Liver (tissue), 9 donors: ENCODE results near the gene RASGRF1. TPM values are rescaled to one million over a fixed set of nuclear protein-coding genes. Genes with fewer than 3 reads are reported as not detected.
A peak's percentile ranks its signal among the peaks of the same experiment; 100 is the strongest.

Experiments used
- DNase-seq: peaks from one replicate; pipeline ENCODE4 v3.0.0-alpha.2; 2017; ENCODE audit warnings: low spot score
- H3K27ac ChIP-seq, 2 donors: one replicate each; pipeline ENCODE4 v1.7.0; 2013; ENCODE audit warnings: inconsistent platforms in 2 of 2, low read length in 2 of 2, control low read depth in 1 of 2, low read depth in 1 of 2, mild to moderate bottlenecking in 1 of 2
- H3K27me3 ChIP-seq, 4 donors: one replicate each; pipeline versions ENCODE4 v1.6.1 to v1.7.0; 2013; ENCODE audit warnings: low read length in 3 of 4, inconsistent platforms in 1 of 4, mild to moderate bottlenecking in 1 of 4, moderate library complexity in 1 of 4; ENCODE audit not compliant: control insufficient read depth in 4 of 4, insufficient read depth in 4 of 4
- H3K36me3 ChIP-seq, 4 donors: one replicate each; pipeline versions ENCODE4 v1.6.1 to v1.7.0; 2013; ENCODE audit warnings: low read length in 3 of 4, mild to moderate bottlenecking in 3 of 4, low read depth in 1 of 4, moderate library complexity in 1 of 4; ENCODE audit not compliant: control insufficient read depth in 4 of 4, insufficient read depth in 3 of 4
- H3K4me1 ChIP-seq, 4 donors: one replicate each; pipeline versions ENCODE4 v1.6.1 to v1.7.0; 2013; ENCODE audit warnings: low read length in 3 of 4, mild to moderate bottlenecking in 3 of 4, moderate library complexity in 1 of 4; ENCODE audit not compliant: control insufficient read depth in 4 of 4, insufficient read depth in 4 of 4
- H3K4me3 ChIP-seq, 3 donors: one replicate each; pipeline versions ENCODE4 v1.6.1 to v1.7.0; 2013; ENCODE audit warnings: low read length in 3 of 3, control low read depth in 1 of 3, low read depth in 1 of 3, mild to moderate bottlenecking in 1 of 3
- H3K9ac ChIP-seq, 2 donors: one replicate each; pipeline ENCODE4 v1.7.0; 2013; ENCODE audit warnings: low read length in 2 of 2, mild to moderate bottlenecking in 2 of 2, moderate library complexity in 2 of 2, control low read depth in 1 of 2, low read depth in 1 of 2
- H3K9me3 ChIP-seq, 4 donors: one replicate each; pipeline versions ENCODE4 v1.6.1 to v1.7.0; 2013; ENCODE audit warnings: low read length in 3 of 4; ENCODE audit not compliant: control insufficient read depth in 4 of 4
- EGR1 ChIP-seq, 2 donors: IDR thresholded peaks; 2 replicates each; pipeline ENCODE4 v1.6.1; 2016 to 2018; ENCODE audit warnings: antibody characterized with exemption in 2 of 2, low read depth in 2 of 2
- FOXA1 ChIP-seq: IDR thresholded peaks from 2 replicates; pipeline ENCODE4 v1.6.1; 2016; ENCODE audit warnings: antibody characterized with exemption
- FOXA2 ChIP-seq: IDR thresholded peaks from 2 replicates; pipeline ENCODE4 v1.6.1; 2016; ENCODE audit warnings: antibody characterized with exemption
- GABPA ChIP-seq, 2 donors: IDR thresholded peaks in 1 of 2; conservative IDR thresholded peaks in 1 of 2; 2 replicates each; pipeline ENCODE4 v1.6.1; 2016; ENCODE audit warnings: antibody characterized with exemption in 2 of 2, mild to moderate bottlenecking in 1 of 2, moderate library complexity in 1 of 2
- HNF4A ChIP-seq, 2 donors: conservative IDR thresholded peaks; 2 replicates each; pipeline ENCODE4 v1.6.1; 2016; ENCODE audit warnings: antibody characterized with exemption in 2 of 2, mild to moderate bottlenecking in 2 of 2
- HNF4G ChIP-seq: IDR thresholded peaks from 2 replicates; pipeline ENCODE4 v1.6.1; 2016; ENCODE audit warnings: antibody characterized with exemption
- JUND ChIP-seq, 2 donors: IDR thresholded peaks; 2 replicates each; pipeline ENCODE4 v1.6.1; 2016; ENCODE audit warnings: antibody characterized with exemption in 2 of 2
- NR2F2 ChIP-seq: IDR thresholded peaks from 2 replicates; pipeline ENCODE4 v1.6.1; 2016; ENCODE audit warnings: antibody characterized with exemption
- RAD21 ChIP-seq, 2 donors: IDR thresholded peaks; 2 replicates each; pipeline ENCODE4 v1.6.1; 2016; ENCODE audit warnings: antibody characterized with exemption in 2 of 2, mild to moderate bottlenecking in 2 of 2
- RXRA ChIP-seq, 2 donors: IDR thresholded peaks; 2 replicates each; pipeline ENCODE4 v1.6.1; 2017 to 2018; ENCODE audit warnings: antibody characterized with exemption in 2 of 2, mild to moderate bottlenecking in 1 of 2
- SP1 ChIP-seq: IDR thresholded peaks from 2 replicates; pipeline ENCODE4 v1.6.1; 2018; ENCODE audit warnings: antibody characterized with exemption, mild to moderate bottlenecking
- TAF1 ChIP-seq: conservative IDR thresholded peaks from 2 replicates; pipeline ENCODE4 v1.6.1; 2016; ENCODE audit warnings: antibody characterized with exemption, mild to moderate bottlenecking
- YY1 ChIP-seq: IDR thresholded peaks from 2 replicates; pipeline ENCODE4 v1.6.1; 2016; ENCODE audit warnings: antibody characterized with exemption, mild to moderate bottlenecking
- WGBS: extraction: QIAGEN DNeasy Blood & Tissue Kit; methylation state at CpG from one replicate; pipeline ENCODE4 v1.1.7; 2013; 5-methylcytosine and 5-hydroxymethylcytosine counted together
- polyA plus RNA-seq, 2 donors: library from polyadenylated mRNA; stranded (reverse) in 1 of 2; unstranded in 1 of 2; fragments of 200-250 nt in 1 of 2; fragments of >200 nt in 1 of 2; fragmentation: Nextera tagmentation in 1 of 2; extraction: Ambion mirVana in 1 of 2; gene quantifications; one replicate each; pipeline versions ENCODE4 v1.2.1 to v1.2.3, GENCODE V29; 2013 to 2015
- total RNA-seq, 2 donors: library from RNA; depleted of rRNA; stranded (reverse); fragments of >200 nt; gene quantifications; one replicate each; pipeline ENCODE4 v1.2.3, GENCODE V29; 2014
- TF ChIP-seq, protein P1 (sequence below): fragments of 150-350 bp; IDR thresholded peaks from 2 replicates; pipeline ENCODE4 v1.5.1; 2017; ENCODE audit warnings: improper control_type of control experiment, low read depth, low read length; ENCODE audit not compliant: missing input control
- TF ChIP-seq, protein P2 (sequence below): IDR thresholded peaks from 2 replicates; pipeline ENCODE4 v1.6.1; 2016; ENCODE audit warnings: antibody characterized with exemption
- TF ChIP-seq, protein P3 (sequence below): IDR thresholded peaks from 2 replicates; pipeline ENCODE4 v1.6.1; 2016; ENCODE audit warnings: antibody characterized with exemption
- TF ChIP-seq, protein P4 (sequence below): IDR thresholded peaks from 2 replicates; pipeline ENCODE4 v1.6.1; 2016; ENCODE audit warnings: antibody characterized with exemption, mild to moderate bottlenecking
- TF ChIP-seq, protein P5 (sequence below): IDR thresholded peaks from 2 replicates; pipeline ENCODE4 v1.6.1; 2016; ENCODE audit warnings: antibody characterized with exemption
- donor health status: healthy.
- donor health status: healthy.
- donor health status: healthy.
- donor health status: healthy.
- donor health status: healthy.

RASGRF1 gene
- total and polyA plus RNA-seq, 4 donors: 0.28 TPM; not detected in 3

DNA sequence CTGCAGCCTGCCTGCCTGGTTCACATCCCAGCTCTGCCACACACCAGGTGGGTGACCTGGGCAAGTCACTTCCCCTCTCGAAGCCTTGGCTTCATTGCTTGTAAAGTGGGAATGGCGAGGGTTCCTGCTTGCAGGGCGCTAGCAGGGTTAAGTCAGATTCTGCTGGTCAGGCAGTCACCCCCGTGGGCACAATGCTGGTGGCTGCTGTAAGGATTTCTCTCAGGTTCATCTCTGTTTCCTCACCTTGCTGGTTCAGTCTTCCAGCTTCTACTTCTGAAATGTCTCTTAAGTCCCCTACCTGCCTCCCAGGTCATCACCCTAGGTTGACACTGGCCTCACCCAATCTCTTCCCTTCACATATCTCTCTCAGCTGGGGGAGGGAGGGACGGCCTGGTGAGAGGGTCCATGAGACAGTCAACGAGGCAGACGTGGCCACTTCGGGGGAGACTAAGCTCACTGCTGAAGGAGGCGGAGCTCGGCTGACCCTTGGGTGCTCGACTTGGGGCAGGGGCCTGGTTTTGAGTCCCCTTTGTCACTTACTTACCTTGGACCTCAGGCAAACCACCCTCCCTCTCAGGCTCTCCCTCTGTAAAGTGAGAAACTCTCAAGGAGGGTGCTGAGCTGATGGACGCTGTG, 157.3 kb downstream of the RASGRF1 start (continued):
- TF ChIP-seq, protein P1, sequence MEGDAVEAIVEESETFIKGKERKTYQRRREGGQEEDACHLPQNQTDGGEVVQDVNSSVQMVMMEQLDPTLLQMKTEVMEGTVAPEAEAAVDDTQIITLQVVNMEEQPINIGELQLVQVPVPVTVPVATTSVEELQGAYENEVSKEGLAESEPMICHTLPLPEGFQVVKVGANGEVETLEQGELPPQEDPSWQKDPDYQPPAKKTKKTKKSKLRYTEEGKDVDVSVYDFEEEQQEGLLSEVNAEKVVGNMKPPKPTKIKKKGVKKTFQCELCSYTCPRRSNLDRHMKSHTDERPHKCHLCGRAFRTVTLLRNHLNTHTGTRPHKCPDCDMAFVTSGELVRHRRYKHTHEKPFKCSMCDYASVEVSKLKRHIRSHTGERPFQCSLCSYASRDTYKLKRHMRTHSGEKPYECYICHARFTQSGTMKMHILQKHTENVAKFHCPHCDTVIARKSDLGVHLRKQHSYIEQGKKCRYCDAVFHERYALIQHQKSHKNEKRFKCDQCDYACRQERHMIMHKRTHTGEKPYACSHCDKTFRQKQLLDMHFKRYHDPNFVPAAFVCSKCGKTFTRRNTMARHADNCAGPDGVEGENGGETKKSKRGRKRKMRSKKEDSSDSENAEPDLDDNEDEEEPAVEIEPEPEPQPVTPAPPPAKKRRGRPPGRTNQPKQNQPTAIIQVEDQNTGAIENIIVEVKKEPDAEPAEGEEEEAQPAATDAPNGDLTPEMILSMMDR: no peak
- TF ChIP-seq, protein P2, sequence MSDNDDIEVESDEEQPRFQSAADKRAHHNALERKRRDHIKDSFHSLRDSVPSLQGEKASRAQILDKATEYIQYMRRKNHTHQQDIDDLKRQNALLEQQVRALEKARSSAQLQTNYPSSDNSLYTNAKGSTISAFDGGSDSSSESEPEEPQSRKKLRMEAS: no peak
- TF ChIP-seq HNF4G: no peak
- no peak for TF ChIP-seq NR2F2
- no peak for TF ChIP-seq RXRA (IDR thresholded peaks at IDR 0.05)
- no peak for TF ChIP-seq TAF1
- TF ChIP-seq FOXA2: no peak
- TF ChIP-seq EGR1 (IDR thresholded peaks at IDR 0.05; ENCODE audit: low read depth in 2 of 2): no peak
- TF ChIP-seq, protein P3, sequence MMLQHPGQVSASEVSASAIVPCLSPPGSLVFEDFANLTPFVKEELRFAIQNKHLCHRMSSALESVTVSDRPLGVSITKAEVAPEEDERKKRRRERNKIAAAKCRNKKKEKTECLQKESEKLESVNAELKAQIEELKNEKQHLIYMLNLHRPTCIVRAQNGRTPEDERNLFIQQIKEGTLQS: no peak
- no peak for TF ChIP-seq SP1
- no peak for TF ChIP-seq RAD21 (IDR thresholded peaks at IDR 0.05)
- TF ChIP-seq HNF4A (conservative IDR thresholded peaks at IDR 0.05): no peak

DNA sequence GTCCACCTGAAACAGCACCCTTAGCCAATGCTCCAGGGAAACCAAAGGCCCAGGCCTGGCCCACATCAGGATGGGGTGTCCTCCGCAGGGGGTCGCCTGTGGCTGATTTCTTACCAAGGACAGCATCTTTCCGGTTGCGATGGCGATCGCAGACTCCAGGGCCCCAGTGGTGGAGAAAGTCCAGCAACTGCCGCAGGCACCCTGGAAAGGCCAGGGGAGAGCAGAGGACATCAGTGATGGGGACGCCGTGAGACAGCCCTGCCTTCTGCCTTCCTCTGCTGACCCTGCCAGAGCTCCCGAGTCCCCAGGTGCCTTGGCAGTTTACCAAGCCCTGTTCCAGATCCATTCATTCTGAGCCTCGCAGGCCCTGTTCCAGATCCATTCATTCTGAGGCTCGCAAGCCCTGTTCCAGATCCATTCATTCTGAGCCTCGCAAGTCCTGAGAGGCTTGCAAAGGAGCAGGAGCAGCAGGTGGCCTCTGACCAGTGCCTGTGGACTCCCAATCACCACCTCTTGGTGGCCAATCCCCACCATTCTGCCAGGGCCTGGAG, 158.2 kb downstream of the RASGRF1 start:
- TF ChIP-seq, protein P1: no peak
- TF ChIP-seq JUND (IDR thresholded peaks at IDR 0.05) (no peak), YY1 (no peak), HNF4A (conservative IDR thresholded peaks at IDR 0.05) (no peak), TAF1 (no peak), NR2F2 (no peak), RAD21 (IDR thresholded peaks at IDR 0.05) (no peak), SP1 (no peak), GABPA (IDR thresholded peaks at IDR 0.05 in 1 of 2, conservative IDR thresholded peaks at IDR 0.05 in 1 of 2) (no peak), EGR1 (IDR thresholded peaks at IDR 0.05; ENCODE audit: low read depth in 2 of 2) (no peak), RXRA (IDR thresholded peaks at IDR 0.05) (no peak), HNF4G (no peak), FOXA2 (no peak), FOXA1 (no peak)
- TF ChIP-seq, protein P2: no peak
- TF ChIP-seq, protein P4, sequence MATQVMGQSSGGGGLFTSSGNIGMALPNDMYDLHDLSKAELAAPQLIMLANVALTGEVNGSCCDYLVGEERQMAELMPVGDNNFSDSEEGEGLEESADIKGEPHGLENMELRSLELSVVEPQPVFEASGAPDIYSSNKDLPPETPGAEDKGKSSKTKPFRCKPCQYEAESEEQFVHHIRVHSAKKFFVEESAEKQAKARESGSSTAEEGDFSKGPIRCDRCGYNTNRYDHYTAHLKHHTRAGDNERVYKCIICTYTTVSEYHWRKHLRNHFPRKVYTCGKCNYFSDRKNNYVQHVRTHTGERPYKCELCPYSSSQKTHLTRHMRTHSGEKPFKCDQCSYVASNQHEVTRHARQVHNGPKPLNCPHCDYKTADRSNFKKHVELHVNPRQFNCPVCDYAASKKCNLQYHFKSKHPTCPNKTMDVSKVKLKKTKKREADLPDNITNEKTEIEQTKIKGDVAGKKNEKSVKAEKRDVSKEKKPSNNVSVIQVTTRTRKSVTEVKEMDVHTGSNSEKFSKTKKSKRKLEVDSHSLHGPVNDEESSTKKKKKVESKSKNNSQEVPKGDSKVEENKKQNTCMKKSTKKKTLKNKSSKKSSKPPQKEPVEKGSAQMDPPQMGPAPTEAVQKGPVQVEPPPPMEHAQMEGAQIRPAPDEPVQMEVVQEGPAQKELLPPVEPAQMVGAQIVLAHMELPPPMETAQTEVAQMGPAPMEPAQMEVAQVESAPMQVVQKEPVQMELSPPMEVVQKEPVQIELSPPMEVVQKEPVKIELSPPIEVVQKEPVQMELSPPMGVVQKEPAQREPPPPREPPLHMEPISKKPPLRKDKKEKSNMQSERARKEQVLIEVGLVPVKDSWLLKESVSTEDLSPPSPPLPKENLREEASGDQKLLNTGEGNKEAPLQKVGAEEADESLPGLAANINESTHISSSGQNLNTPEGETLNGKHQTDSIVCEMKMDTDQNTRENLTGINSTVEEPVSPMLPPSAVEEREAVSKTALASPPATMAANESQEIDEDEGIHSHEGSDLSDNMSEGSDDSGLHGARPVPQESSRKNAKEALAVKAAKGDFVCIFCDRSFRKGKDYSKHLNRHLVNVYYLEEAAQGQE: no peak
- TF ChIP-seq, protein P5, sequence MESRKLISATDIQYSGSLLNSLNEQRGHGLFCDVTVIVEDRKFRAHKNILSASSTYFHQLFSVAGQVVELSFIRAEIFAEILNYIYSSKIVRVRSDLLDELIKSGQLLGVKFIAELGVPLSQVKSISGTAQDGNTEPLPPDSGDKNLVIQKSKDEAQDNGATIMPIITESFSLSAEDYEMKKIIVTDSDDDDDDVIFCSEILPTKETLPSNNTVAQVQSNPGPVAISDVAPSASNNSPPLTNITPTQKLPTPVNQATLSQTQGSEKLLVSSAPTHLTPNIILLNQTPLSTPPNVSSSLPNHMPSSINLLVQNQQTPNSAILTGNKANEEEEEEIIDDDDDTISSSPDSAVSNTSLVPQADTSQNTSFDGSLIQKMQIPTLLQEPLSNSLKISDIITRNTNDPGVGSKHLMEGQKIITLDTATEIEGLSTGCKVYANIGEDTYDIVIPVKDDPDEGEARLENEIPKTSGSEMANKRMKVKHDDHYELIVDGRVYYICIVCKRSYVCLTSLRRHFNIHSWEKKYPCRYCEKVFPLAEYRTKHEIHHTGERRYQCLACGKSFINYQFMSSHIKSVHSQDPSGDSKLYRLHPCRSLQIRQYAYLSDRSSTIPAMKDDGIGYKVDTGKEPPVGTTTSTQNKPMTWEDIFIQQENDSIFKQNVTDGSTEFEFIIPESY: no peak
- TF ChIP-seq, protein P3: no peak
- H3K9ac ChIP-seq: no peak overlapping the region
- peak; percentile 21 for DNase-seq
- peaks cover 10 to 30% (median 21%) of the 10 kb centered on the region in 4 donors for H3K4me1 ChIP-seq
- 91% methylated on average over 13 of the region's 13 CpGs for WGBS
- no peak overlapping the region for H3K27ac ChIP-seq
- H3K9me3 ChIP-seq: no peaks in the 10 kb centered on the region
- no peaks in the 10 kb centered on the region for H3K27me3 ChIP-seq
- H3K4me3 ChIP-seq: no peak overlapping the region
- peaks cover 3 to 35% (median 16%) of the 10 kb centered on the region in 4 donors for H3K36me3 ChIP-seq
